ENCODE measurements around the gene SMARCAL1.
A peak's percentile ranks its signal among the peaks of the same experiment; 100 is the strongest.

The SMARCAL1 gene

DNA sequence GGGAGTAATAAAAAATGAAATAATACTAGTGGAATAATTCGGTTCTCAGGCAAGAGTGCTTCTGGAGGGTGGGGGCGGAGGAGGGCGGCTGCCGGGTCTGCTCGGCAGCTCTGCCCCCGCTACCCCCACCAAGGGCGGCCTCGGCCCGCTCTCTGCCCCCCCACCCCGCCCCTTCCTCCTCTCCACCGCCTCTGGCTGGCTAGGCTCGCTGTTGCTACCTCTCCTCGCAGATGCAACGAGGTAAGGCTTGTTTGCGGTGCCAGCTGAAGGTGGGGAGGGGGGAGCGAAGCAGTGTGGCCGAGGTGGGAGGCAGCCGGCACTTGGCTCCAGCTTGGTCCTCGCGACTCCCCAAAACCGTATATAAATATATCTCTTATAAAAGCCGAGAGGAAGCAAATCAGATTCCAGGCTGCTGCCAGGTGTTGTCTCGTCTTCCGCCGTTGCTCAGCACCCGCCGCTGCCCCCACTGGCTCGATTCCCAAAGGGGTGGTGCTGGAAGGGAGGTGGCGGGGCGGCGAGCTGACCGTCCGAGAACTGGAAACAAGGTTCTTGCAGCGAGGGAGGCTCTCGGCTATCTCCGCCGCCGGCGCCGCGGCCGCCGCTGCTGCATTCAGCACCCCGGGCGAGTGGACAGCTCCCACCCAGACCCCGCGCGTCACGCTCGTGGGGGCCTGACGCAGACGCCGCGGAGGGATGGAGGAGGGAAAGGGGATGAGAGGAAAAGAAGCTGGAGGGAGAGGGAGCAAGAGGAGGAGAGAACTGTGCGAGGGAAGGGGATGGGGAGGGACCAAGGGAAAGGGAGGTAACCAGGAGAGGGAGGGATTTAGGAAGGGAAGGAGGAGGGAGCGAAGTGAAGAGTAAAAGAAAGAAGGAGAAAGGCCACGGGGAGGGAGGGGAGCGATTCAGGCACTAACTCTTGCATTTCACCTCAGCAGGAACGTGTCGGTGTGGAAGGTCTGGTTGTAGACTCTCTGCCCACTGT is 40.3 kb upstream of the SMARCAL1 start, which contains the start of gene MARCHF4 (continued):
- TF ChIP-seq SP3 (tag by site-specific recombination; IDR thresholded peaks at IDR 0.05) (peak; percentile 76), ZXDB (tag by site-specific recombination; IDR thresholded peaks at IDR 0.05) (peak; percentile 35; the same call in 1 of the 2 replicates), ZNF335 (tag by site-specific recombination; conservative IDR thresholded peaks at IDR 0.05) (peak; percentile 27; the same call in 1 of the 2 replicates), ZNF664 (tag by site-specific recombination; IDR thresholded peaks at IDR 0.05) (no peak), ZNF175 (tag by site-specific recombination; IDR thresholded peaks at IDR 0.05) (no peak), ZNF561 (tag by site-specific recombination; IDR thresholded peaks at IDR 0.05; ENCODE audit: borderline replicate concordance) (no peak), SALL2 (tag by site-specific recombination; IDR thresholded peaks at IDR 0.05; ENCODE audit: borderline replicate concordance) (no peak), ZNF140 (tag by site-specific recombination; IDR thresholded peaks at IDR 0.05) (no peak), ZNF274 (IDR thresholded peaks at IDR 0.05; ENCODE audit: low read length) (no peak), ZNF274 (tag by site-specific recombination; IDR thresholded peaks at IDR 0.05; ENCODE audit: borderline replicate concordance) (no peak), ZBTB21 (tag by site-specific recombination; IDR thresholded peaks at IDR 0.05) (peak; percentile 60), WT1 (tag by site-specific recombination; IDR thresholded peaks at IDR 0.05) (peak; percentile 77), BCL11B (tag by site-specific recombination; IDR thresholded peaks at IDR 0.05; ENCODE audit: low read depth) (no peak), ZNF837 (tag by site-specific recombination; IDR thresholded peaks at IDR 0.05) (no peak), SCRT1 (tag by site-specific recombination; IDR thresholded peaks at IDR 0.05; ENCODE audit: borderline replicate concordance) (no peak), ZNF791 (tag by site-specific recombination; IDR thresholded peaks at IDR 0.05) (no peak), ZNF624 (tag by site-specific recombination; IDR thresholded peaks at IDR 0.05) (no peak), ZNF292 (tag by site-specific recombination; IDR thresholded peaks at IDR 0.05; ENCODE audit: borderline replicate concordance, low read depth) (no peak), YY2 (tag by site-specific recombination; IDR thresholded peaks at IDR 0.05) (no peak), RBAK (tag by site-specific recombination; IDR thresholded peaks at IDR 0.05) (no peak), ZNF114 (tag by site-specific recombination; IDR thresholded peaks at IDR 0.05) (no peak), SETDB1 (IDR thresholded peaks at IDR 0.05; ENCODE audit: insufficient read length, low read length) (no peak), GLI4 (tag by site-specific recombination; IDR thresholded peaks at IDR 0.05) (no peak), HOXC10 (CRISPR knock-in tag; IDR thresholded peaks at IDR 0.05) (no peak), ZNF341 (tag by site-specific recombination; IDR thresholded peaks at IDR 0.05; ENCODE audit: low read depth) (0 out of 2 replicates have a peak, but pooled peaks have one; percentile 49), ZNF324 (tag by site-specific recombination; IDR thresholded peaks at IDR 0.05) (no peak), ZNF184 (tag by site-specific recombination; IDR thresholded peaks at IDR 0.05) (no peak), ZBTB48 (tag by site-specific recombination; IDR thresholded peaks at IDR 0.05) (no peak), ZNF629 (tag by site-specific recombination; IDR thresholded peaks at IDR 0.05) (peak; percentile 90), ZNF391 (tag by site-specific recombination; IDR thresholded peaks at IDR 0.05; ENCODE audit: borderline replicate concordance, low read depth) (peak; percentile 95; the same call in 1 of the 2 replicates), ZNF555 (tag by site-specific recombination; conservative IDR thresholded peaks at IDR 0.05) (no peak), ZNF155 (tag by site-specific recombination; IDR thresholded peaks at IDR 0.05) (no peak)
- TF ChIP-seq, protein P1, sequence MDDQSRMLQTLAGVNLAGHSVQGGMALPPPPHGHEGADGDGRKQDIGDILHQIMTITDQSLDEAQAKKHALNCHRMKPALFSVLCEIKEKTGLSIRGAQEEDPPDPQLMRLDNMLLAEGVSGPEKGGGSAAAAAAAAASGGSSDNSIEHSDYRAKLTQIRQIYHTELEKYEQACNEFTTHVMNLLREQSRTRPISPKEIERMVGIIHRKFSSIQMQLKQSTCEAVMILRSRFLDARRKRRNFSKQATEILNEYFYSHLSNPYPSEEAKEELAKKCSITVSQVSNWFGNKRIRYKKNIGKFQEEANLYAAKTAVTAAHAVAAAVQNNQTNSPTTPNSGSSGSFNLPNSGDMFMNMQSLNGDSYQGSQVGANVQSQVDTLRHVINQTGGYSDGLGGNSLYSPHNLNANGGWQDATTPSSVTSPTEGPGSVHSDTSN (CRISPR knock-in tag; IDR thresholded peaks at IDR 0.05): no peak; the same call in 1 of the 2 replicates
- TF ChIP-seq, protein P2, sequence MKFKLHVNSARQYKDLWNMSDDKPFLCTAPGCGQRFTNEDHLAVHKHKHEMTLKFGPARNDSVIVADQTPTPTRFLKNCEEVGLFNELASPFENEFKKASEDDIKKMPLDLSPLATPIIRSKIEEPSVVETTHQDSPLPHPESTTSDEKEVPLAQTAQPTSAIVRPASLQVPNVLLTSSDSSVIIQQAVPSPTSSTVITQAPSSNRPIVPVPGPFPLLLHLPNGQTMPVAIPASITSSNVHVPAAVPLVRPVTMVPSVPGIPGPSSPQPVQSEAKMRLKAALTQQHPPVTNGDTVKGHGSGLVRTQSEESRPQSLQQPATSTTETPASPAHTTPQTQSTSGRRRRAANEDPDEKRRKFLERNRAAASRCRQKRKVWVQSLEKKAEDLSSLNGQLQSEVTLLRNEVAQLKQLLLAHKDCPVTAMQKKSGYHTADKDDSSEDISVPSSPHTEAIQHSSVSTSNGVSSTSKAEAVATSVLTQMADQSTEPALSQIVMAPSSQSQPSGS (tag by site-specific recombination; IDR thresholded peaks at IDR 0.05; ENCODE audit: low read depth): no peak
- TF ChIP-seq, protein P3, sequence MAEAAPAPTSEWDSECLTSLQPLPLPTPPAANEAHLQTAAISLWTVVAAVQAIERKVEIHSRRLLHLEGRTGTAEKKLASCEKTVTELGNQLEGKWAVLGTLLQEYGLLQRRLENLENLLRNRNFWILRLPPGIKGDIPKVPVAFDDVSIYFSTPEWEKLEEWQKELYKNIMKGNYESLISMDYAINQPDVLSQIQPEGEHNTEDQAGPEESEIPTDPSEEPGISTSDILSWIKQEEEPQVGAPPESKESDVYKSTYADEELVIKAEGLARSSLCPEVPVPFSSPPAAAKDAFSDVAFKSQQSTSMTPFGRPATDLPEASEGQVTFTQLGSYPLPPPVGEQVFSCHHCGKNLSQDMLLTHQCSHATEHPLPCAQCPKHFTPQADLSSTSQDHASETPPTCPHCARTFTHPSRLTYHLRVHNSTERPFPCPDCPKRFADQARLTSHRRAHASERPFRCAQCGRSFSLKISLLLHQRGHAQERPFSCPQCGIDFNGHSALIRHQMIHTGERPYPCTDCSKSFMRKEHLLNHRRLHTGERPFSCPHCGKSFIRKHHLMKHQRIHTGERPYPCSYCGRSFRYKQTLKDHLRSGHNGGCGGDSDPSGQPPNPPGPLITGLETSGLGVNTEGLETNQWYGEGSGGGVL (tag by site-specific recombination; IDR thresholded peaks at IDR 0.05): peak; percentile 90
- TF ChIP-seq, protein P4, sequence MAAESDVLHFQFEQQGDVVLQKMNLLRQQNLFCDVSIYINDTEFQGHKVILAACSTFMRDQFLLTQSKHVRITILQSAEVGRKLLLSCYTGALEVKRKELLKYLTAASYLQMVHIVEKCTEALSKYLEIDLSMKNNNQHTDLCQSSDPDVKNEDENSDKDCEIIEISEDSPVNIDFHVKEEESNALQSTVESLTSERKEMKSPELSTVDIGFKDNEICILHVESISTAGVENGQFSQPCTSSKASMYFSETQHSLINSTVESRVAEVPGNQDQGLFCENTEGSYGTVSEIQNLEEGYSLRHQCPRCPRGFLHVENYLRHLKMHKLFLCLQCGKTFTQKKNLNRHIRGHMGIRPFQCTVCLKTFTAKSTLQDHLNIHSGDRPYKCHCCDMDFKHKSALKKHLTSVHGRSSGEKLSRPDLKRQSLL (tag by site-specific recombination; IDR thresholded peaks at IDR 0.05): no peak

Measured in HEK293 (cell line).